HG02571 (cell line): ENCODE measurements around the gene PIM2.
"Not testable (repeated sequence)": the region's sequence is repeated elsewhere in the genome, so short reads cannot be mapped to it uniquely, and the experiment has no call there.

Experiments used
- ATAC-seq: cut with Tn5 transposase; IDR thresholded peaks from one replicate; pipeline ENCODE4 v1.9.1; 2021; ENCODE audit warnings: mild to moderate bottlenecking, moderate library complexity; ENCODE audit not compliant: unreplicated experiment

PIM2 gene

GRCh38 chrX:48909703-48910294, 9.0 kb downstream of the PIM2 start:
- ATAC-seq: no peak

GRCh38 chrX:48908600-48908999, 10.2 kb downstream of the PIM2 start:
- ATAC-seq: no peak

- no peak for ATAC-seq
Measured at GRCh38 chrX:48905090-48905790, 13.6 kb downstream of the PIM2 start.

GRCh38 chrX:48904626-48905025, 14.2 kb downstream of the PIM2 start:
- ATAC-seq: no peak

- ATAC-seq: no peak
Measured at GRCh38 chrX:48904180-48904579, 14.6 kb downstream of the PIM2 start.

- ATAC-seq: no peak
Measured at GRCh38 chrX:48903290-48903689, 15.5 kb downstream of the PIM2 start.

GRCh38 chrX:48902776-48903175, 16.0 kb downstream of the PIM2 start:
- ATAC-seq: no peak

GRCh38 chrX:48902135-48902534, 16.7 kb downstream of the PIM2 start:
- ATAC-seq: no peak

- no peak for ATAC-seq
Measured at GRCh38 chrX:48901069-48901468, 17.8 kb downstream of the PIM2 start.

GRCh38 chrX:48899078-48899410, 19.8 kb downstream of the PIM2 start:
- ATAC-seq: no peak

GRCh38 chrX:48897625-48898306, 21.1 kb downstream of the PIM2 start, which contains the start of the genes PQBP1 and TIMM17B:
Gene PQBP1, plus strand, starts transcription at chrX:48897930. Its CDS starts 580 bp downstream, at chrX:48898510.
Gene TIMM17B, minus strand, starts transcription at chrX:48897768. Its CDS starts 19 bp downstream, at chrX:48897749.
- peak; percentile 87 for ATAC-seq

- peak; percentile 5 for ATAC-seq
Measured at GRCh38 chrX:48897157-48897624, 21.6 kb downstream of the PIM2 start.

GRCh38 chrX:48896611-48897011, 22.2 kb downstream of the PIM2 start:
- no peak for ATAC-seq

- no peak for ATAC-seq
Measured at GRCh38 chrX:48894891-48895290, 23.9 kb downstream of the PIM2 start.

GRCh38 chrX:48893556-48894348, 25.1 kb downstream of the PIM2 start:
- no peak for ATAC-seq

- ATAC-seq: no peak
Measured at GRCh38 chrX:48892896-48893295, 25.9 kb downstream of the PIM2 start.

- ATAC-seq: peak; percentile 73
Measured at GRCh38 chrX:48891402-48892288, 27.2 kb downstream of the PIM2 start.

GRCh38 chrX:48890934-48891401, 27.9 kb downstream of the PIM2 start:
- ATAC-seq: peak; percentile 45

GRCh38 chrX:48890296-48890925, 28.4 kb downstream of the PIM2 start:
- no peak for ATAC-seq

GRCh38 chrX:48886586-48886985, 32.2 kb downstream of the PIM2 start:
- ATAC-seq: not testable (repeated sequence)
